Liver (tissue), 9 donors: ENCODE results near the gene MRPL24. TPM values are rescaled to one million over a fixed set of nuclear protein-coding genes. Genes with fewer than 3 reads are reported as not detected.

Source experiments
- DNase-seq: peaks from one replicate; pipeline ENCODE4 v3.0.0-alpha.2; 2017; ENCODE audit warnings: low spot score
- H3K27ac ChIP-seq, 2 donors: one replicate each; pipeline ENCODE4 v1.7.0; 2013; ENCODE audit warnings: inconsistent platforms in 2 of 2, low read length in 2 of 2, control low read depth in 1 of 2, low read depth in 1 of 2, mild to moderate bottlenecking in 1 of 2
- H3K27me3 ChIP-seq, 4 donors: one replicate each; pipeline versions ENCODE4 v1.6.1 to v1.7.0; 2013; ENCODE audit warnings: low read length in 3 of 4, inconsistent platforms in 1 of 4, mild to moderate bottlenecking in 1 of 4, moderate library complexity in 1 of 4; ENCODE audit not compliant: control insufficient read depth in 4 of 4, insufficient read depth in 4 of 4
- H3K36me3 ChIP-seq, 4 donors: one replicate each; pipeline versions ENCODE4 v1.6.1 to v1.7.0; 2013; ENCODE audit warnings: low read length in 3 of 4, mild to moderate bottlenecking in 3 of 4, low read depth in 1 of 4, moderate library complexity in 1 of 4; ENCODE audit not compliant: control insufficient read depth in 4 of 4, insufficient read depth in 3 of 4
- H3K4me1 ChIP-seq, 4 donors: one replicate each; pipeline versions ENCODE4 v1.6.1 to v1.7.0; 2013; ENCODE audit warnings: low read length in 3 of 4, mild to moderate bottlenecking in 3 of 4, moderate library complexity in 1 of 4; ENCODE audit not compliant: control insufficient read depth in 4 of 4, insufficient read depth in 4 of 4
- H3K4me3 ChIP-seq, 3 donors: one replicate each; pipeline versions ENCODE4 v1.6.1 to v1.7.0; 2013; ENCODE audit warnings: low read length in 3 of 3, control low read depth in 1 of 3, low read depth in 1 of 3, mild to moderate bottlenecking in 1 of 3
- H3K9ac ChIP-seq, 2 donors: one replicate each; pipeline ENCODE4 v1.7.0; 2013; ENCODE audit warnings: low read length in 2 of 2, mild to moderate bottlenecking in 2 of 2, moderate library complexity in 2 of 2, control low read depth in 1 of 2, low read depth in 1 of 2
- H3K9me3 ChIP-seq, 4 donors: one replicate each; pipeline versions ENCODE4 v1.6.1 to v1.7.0; 2013; ENCODE audit warnings: low read length in 3 of 4; ENCODE audit not compliant: control insufficient read depth in 4 of 4
- FOXA1 ChIP-seq: IDR thresholded peaks from 2 replicates; pipeline ENCODE4 v1.6.1; 2016; ENCODE audit warnings: antibody characterized with exemption
- FOXA2 ChIP-seq: IDR thresholded peaks from 2 replicates; pipeline ENCODE4 v1.6.1; 2016; ENCODE audit warnings: antibody characterized with exemption
- GABPA ChIP-seq, 2 donors: IDR thresholded peaks in 1 of 2; conservative IDR thresholded peaks in 1 of 2; 2 replicates each; pipeline ENCODE4 v1.6.1; 2016; ENCODE audit warnings: antibody characterized with exemption in 2 of 2, mild to moderate bottlenecking in 1 of 2, moderate library complexity in 1 of 2
- HNF4A ChIP-seq, 2 donors: conservative IDR thresholded peaks; 2 replicates each; pipeline ENCODE4 v1.6.1; 2016; ENCODE audit warnings: antibody characterized with exemption in 2 of 2, mild to moderate bottlenecking in 2 of 2
- HNF4G ChIP-seq: IDR thresholded peaks from 2 replicates; pipeline ENCODE4 v1.6.1; 2016; ENCODE audit warnings: antibody characterized with exemption
- JUND ChIP-seq, 2 donors: IDR thresholded peaks; 2 replicates each; pipeline ENCODE4 v1.6.1; 2016; ENCODE audit warnings: antibody characterized with exemption in 2 of 2
- NR2F2 ChIP-seq: IDR thresholded peaks from 2 replicates; pipeline ENCODE4 v1.6.1; 2016; ENCODE audit warnings: antibody characterized with exemption
- RAD21 ChIP-seq, 2 donors: IDR thresholded peaks; 2 replicates each; pipeline ENCODE4 v1.6.1; 2016; ENCODE audit warnings: antibody characterized with exemption in 2 of 2, mild to moderate bottlenecking in 2 of 2
- RXRA ChIP-seq, 2 donors: IDR thresholded peaks; 2 replicates each; pipeline ENCODE4 v1.6.1; 2017 to 2018; ENCODE audit warnings: antibody characterized with exemption in 2 of 2, mild to moderate bottlenecking in 1 of 2
- SP1 ChIP-seq: IDR thresholded peaks from 2 replicates; pipeline ENCODE4 v1.6.1; 2018; ENCODE audit warnings: antibody characterized with exemption, mild to moderate bottlenecking
- TAF1 ChIP-seq: conservative IDR thresholded peaks from 2 replicates; pipeline ENCODE4 v1.6.1; 2016; ENCODE audit warnings: antibody characterized with exemption, mild to moderate bottlenecking
- YY1 ChIP-seq: IDR thresholded peaks from 2 replicates; pipeline ENCODE4 v1.6.1; 2016; ENCODE audit warnings: antibody characterized with exemption, mild to moderate bottlenecking
- WGBS: extraction: QIAGEN DNeasy Blood & Tissue Kit; methylation state at CpG from one replicate; pipeline ENCODE4 v1.1.7; 2013; 5-methylcytosine and 5-hydroxymethylcytosine counted together
- polyA plus RNA-seq, 2 donors: library from polyadenylated mRNA; stranded (reverse) in 1 of 2; unstranded in 1 of 2; fragments of 200-250 nt in 1 of 2; fragments of >200 nt in 1 of 2; fragmentation: Nextera tagmentation in 1 of 2; extraction: Ambion mirVana in 1 of 2; gene quantifications; one replicate each; pipeline versions ENCODE4 v1.2.1 to v1.2.3, GENCODE V29; 2013 to 2015
- total RNA-seq, 2 donors: library from RNA; depleted of rRNA; stranded (reverse); fragments of >200 nt; gene quantifications; one replicate each; pipeline ENCODE4 v1.2.3, GENCODE V29; 2014
- TF ChIP-seq, protein P1 (sequence below): IDR thresholded peaks from 2 replicates; pipeline ENCODE4 v1.6.1; 2016; ENCODE audit warnings: antibody characterized with exemption, mild to moderate bottlenecking
- TF ChIP-seq, protein P2 (sequence below): IDR thresholded peaks from 2 replicates; pipeline ENCODE4 v1.6.1; 2016; ENCODE audit warnings: antibody characterized with exemption
- TF ChIP-seq, protein P3 (sequence below): IDR thresholded peaks from 2 replicates; pipeline ENCODE4 v1.6.1; 2016; ENCODE audit warnings: antibody characterized with exemption
- TF ChIP-seq, protein P4 (sequence below): IDR thresholded peaks from 2 replicates; pipeline ENCODE4 v1.6.1; 2016; ENCODE audit warnings: antibody characterized with exemption
- TF ChIP-seq, protein P5 (sequence below): fragments of 150-350 bp; IDR thresholded peaks from 2 replicates; pipeline ENCODE4 v1.5.1; 2017; ENCODE audit warnings: improper control_type of control experiment, low read depth, low read length; ENCODE audit not compliant: missing input control
- donor health status: healthy.
- donor health status: healthy.
- donor health status: healthy.
- donor health status: healthy.
- donor health status: healthy.

MRPL24 gene
- total and polyA plus RNA-seq, 4 donors: 26.2 to 123 (median 61.1) TPM

DNA sequence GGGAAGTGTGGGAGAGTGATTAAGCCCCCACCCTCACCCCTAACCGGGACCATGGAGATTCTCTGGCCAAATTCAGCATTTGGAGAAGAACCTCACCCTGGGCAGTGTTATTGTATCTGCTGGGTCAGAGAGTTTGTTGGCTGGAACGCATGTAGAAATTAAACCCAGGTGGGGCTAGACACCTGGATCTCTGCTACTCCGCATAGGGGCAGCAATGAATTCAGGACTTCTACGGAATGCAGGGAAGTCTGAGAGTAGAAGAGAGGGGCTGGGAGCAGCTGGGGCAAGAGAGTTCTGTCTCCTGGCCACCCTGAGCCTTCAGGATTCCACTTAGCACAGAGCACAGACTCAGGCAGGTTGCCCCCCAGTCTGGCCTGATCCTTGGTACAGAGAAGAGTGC is 31.9 kb downstream of the MRPL24 start:
- H3K4me3 ChIP-seq: no peak overlapping the region
- peaks cover 11 to 19% (median 13%) of the 10 kb centered on the region in 4 donors for H3K4me1 ChIP-seq
- H3K27ac ChIP-seq: no peak overlapping the region
- H3K9me3 ChIP-seq: no peaks in the 10 kb centered on the region
- no peaks in the 10 kb centered on the region for H3K36me3 ChIP-seq
- H3K9ac ChIP-seq: no peak overlapping the region
- DNase-seq: no peak
- TF ChIP-seq, protein P1, sequence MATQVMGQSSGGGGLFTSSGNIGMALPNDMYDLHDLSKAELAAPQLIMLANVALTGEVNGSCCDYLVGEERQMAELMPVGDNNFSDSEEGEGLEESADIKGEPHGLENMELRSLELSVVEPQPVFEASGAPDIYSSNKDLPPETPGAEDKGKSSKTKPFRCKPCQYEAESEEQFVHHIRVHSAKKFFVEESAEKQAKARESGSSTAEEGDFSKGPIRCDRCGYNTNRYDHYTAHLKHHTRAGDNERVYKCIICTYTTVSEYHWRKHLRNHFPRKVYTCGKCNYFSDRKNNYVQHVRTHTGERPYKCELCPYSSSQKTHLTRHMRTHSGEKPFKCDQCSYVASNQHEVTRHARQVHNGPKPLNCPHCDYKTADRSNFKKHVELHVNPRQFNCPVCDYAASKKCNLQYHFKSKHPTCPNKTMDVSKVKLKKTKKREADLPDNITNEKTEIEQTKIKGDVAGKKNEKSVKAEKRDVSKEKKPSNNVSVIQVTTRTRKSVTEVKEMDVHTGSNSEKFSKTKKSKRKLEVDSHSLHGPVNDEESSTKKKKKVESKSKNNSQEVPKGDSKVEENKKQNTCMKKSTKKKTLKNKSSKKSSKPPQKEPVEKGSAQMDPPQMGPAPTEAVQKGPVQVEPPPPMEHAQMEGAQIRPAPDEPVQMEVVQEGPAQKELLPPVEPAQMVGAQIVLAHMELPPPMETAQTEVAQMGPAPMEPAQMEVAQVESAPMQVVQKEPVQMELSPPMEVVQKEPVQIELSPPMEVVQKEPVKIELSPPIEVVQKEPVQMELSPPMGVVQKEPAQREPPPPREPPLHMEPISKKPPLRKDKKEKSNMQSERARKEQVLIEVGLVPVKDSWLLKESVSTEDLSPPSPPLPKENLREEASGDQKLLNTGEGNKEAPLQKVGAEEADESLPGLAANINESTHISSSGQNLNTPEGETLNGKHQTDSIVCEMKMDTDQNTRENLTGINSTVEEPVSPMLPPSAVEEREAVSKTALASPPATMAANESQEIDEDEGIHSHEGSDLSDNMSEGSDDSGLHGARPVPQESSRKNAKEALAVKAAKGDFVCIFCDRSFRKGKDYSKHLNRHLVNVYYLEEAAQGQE: no peak
- TF ChIP-seq TAF1: no peak
- TF ChIP-seq, protein P2, sequence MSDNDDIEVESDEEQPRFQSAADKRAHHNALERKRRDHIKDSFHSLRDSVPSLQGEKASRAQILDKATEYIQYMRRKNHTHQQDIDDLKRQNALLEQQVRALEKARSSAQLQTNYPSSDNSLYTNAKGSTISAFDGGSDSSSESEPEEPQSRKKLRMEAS: no peak
- no peak for TF ChIP-seq YY1
- no peak for TF ChIP-seq JUND (IDR thresholded peaks at IDR 0.05)
- no peak for TF ChIP-seq RAD21 (IDR thresholded peaks at IDR 0.05)
- TF ChIP-seq HNF4A (conservative IDR thresholded peaks at IDR 0.05): no peak
- TF ChIP-seq SP1: no peak
- TF ChIP-seq RXRA (IDR thresholded peaks at IDR 0.05): no peak
- TF ChIP-seq, protein P3, sequence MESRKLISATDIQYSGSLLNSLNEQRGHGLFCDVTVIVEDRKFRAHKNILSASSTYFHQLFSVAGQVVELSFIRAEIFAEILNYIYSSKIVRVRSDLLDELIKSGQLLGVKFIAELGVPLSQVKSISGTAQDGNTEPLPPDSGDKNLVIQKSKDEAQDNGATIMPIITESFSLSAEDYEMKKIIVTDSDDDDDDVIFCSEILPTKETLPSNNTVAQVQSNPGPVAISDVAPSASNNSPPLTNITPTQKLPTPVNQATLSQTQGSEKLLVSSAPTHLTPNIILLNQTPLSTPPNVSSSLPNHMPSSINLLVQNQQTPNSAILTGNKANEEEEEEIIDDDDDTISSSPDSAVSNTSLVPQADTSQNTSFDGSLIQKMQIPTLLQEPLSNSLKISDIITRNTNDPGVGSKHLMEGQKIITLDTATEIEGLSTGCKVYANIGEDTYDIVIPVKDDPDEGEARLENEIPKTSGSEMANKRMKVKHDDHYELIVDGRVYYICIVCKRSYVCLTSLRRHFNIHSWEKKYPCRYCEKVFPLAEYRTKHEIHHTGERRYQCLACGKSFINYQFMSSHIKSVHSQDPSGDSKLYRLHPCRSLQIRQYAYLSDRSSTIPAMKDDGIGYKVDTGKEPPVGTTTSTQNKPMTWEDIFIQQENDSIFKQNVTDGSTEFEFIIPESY: no peak
- no peak for TF ChIP-seq FOXA2
- TF ChIP-seq, protein P4, sequence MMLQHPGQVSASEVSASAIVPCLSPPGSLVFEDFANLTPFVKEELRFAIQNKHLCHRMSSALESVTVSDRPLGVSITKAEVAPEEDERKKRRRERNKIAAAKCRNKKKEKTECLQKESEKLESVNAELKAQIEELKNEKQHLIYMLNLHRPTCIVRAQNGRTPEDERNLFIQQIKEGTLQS: no peak
- TF ChIP-seq FOXA1: no peak
- TF ChIP-seq HNF4G: no peak
- TF ChIP-seq, protein P5, sequence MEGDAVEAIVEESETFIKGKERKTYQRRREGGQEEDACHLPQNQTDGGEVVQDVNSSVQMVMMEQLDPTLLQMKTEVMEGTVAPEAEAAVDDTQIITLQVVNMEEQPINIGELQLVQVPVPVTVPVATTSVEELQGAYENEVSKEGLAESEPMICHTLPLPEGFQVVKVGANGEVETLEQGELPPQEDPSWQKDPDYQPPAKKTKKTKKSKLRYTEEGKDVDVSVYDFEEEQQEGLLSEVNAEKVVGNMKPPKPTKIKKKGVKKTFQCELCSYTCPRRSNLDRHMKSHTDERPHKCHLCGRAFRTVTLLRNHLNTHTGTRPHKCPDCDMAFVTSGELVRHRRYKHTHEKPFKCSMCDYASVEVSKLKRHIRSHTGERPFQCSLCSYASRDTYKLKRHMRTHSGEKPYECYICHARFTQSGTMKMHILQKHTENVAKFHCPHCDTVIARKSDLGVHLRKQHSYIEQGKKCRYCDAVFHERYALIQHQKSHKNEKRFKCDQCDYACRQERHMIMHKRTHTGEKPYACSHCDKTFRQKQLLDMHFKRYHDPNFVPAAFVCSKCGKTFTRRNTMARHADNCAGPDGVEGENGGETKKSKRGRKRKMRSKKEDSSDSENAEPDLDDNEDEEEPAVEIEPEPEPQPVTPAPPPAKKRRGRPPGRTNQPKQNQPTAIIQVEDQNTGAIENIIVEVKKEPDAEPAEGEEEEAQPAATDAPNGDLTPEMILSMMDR: no peak
- TF ChIP-seq GABPA (IDR thresholded peaks at IDR 0.05 in 1 of 2, conservative IDR thresholded peaks at IDR 0.05 in 1 of 2): no peak
- no peak for TF ChIP-seq NR2F2
- peaks cover 0 to 7% (median 5%) of the 10 kb centered on the region in 4 donors for H3K27me3 ChIP-seq
- WGBS: 68% methylated on average over 4 of the region's 4 CpGs

DNA sequence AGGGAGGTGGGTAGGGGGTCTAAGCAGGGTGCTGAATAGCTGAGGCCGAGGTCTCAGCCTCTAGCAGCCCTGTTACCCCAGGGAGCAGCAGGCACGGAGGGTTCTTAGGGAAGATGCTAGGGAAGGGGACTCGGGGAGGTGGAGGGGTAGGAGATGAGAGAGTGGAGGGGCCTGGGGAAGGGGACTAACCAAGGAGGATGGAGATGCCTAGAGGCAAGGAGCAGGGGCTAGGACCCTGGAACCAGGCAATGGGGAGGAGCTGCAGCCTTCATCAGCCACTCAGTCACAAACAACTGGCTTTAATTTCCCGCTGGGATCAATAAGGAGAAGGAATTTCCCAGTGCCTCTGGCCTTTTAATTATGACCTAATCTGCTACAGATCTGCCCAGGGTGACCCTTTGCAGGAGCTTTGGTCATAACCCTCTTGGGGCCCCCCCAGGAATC is 32.6 kb downstream of the MRPL24 start:
- Histone ChIP-seq H3K9me3 (no peaks in the 10 kb centered on the region), H3K4me1 (peaks cover 11 to 19% (median 13%) of the 10 kb centered on the region in 4 donors), H3K36me3 (no peaks in the 10 kb centered on the region), H3K4me3 (no peak overlapping the region), H3K27ac (no peak overlapping the region), H3K9ac (no peak overlapping the region), H3K27me3 (peaks cover 0 to 8% (median 7%) of the 10 kb centered on the region in 4 donors)
- 34% methylated on average over 4 of the region's 4 CpGs for WGBS
- TF ChIP-seq FOXA2 (no peak), YY1 (no peak)
- TF ChIP-seq, protein P2: no peak
- DNase-seq: no peak
